Kidney epithelial cell (primary cell): ENCODE results near the gene KDM4F. TPM values are rescaled to one million over a fixed set of nuclear protein-coding genes. Genes with fewer than 3 reads are reported as not detected.
A peak's percentile ranks its signal among the peaks of the same experiment; 100 is the strongest.

Source experiments
- DNase-seq: peaks from one replicate; pipeline ENCODE4 v3.0.0-alpha.2; 2010; ENCODE audit warnings: low read depth
- H3K27me3 ChIP-seq: 2 replicates; pipeline ENCODE4 v1.6.0; 2011; ENCODE audit warnings: low read length; ENCODE audit not compliant: control insufficient read depth, insufficient read depth
- H3K36me3 ChIP-seq: 2 replicates; pipeline ENCODE4 v1.5.1; 2011; ENCODE audit warnings: low read length; ENCODE audit not compliant: control insufficient read depth, insufficient read depth
- H3K4me3 ChIP-seq: 2 replicates; pipeline ENCODE4 v1.5.1; 2011; ENCODE audit warnings: low read depth, mild to moderate bottlenecking, control low read depth, low read length
- total RNA-seq: library from RNA; depleted of rRNA; stranded (reverse); fragments of >200 nt; gene quantifications from 2 replicates; pipeline ENCODE4 v1.2.3, GENCODE V29; 2015
- TF ChIP-seq, protein P1 (sequence below): IDR thresholded peaks from 2 replicates; pipeline ENCODE4 v1.5.1; 2011; ENCODE audit warnings: mild to moderate bottlenecking, moderate library complexity, low read length, control low read depth, inconsistent platforms; ENCODE audit not compliant: insufficient read depth, poor library complexity, severe bottlenecking

KDM4F gene
- total RNA-seq, 1 donor from 2014 or later: not detected

DNA sequence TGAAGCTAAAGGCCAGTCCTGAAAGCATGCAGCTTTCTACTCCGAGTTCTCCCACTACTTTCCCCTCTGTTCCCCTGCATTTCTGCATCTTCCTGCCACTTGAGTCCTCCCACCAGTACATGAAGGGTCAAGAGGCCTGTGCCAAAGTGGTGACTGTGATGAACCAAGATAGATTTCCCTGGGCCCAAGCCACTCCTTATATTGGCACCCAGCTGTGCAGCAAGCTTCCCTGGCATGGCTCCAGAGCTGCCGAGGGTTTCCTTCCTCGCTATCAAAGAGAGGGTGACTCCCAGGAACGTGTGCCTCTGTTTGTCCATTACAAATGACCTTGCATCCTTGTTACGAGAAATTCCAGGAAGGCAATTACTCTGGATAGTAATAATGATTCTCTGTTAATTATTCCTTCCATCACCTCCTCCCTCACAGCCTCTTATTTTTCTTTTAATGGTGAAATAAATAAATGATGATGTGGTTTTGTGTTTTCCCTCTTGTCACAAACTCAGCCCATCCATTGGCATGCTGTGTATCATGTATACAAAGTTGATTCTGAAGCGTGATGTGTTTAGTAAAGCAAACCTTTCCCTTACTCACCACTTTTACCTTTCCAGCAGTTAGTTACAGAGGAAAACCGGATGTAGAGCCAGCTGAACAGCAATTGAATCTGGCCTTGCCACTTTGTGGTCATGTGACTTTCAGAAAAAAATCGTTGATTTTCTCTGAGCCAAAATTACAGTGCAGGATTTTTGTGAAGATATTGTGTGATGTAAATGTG, 25.8 kb downstream of the KDM4F start:
- Histone ChIP-seq H3K36me3 (no peaks in the 10 kb centered on the region), H3K4me3 (no peak overlapping the region), H3K27me3 (no peaks in the 10 kb centered on the region)
- DNase-seq: no peak
- TF ChIP-seq, protein P1, sequence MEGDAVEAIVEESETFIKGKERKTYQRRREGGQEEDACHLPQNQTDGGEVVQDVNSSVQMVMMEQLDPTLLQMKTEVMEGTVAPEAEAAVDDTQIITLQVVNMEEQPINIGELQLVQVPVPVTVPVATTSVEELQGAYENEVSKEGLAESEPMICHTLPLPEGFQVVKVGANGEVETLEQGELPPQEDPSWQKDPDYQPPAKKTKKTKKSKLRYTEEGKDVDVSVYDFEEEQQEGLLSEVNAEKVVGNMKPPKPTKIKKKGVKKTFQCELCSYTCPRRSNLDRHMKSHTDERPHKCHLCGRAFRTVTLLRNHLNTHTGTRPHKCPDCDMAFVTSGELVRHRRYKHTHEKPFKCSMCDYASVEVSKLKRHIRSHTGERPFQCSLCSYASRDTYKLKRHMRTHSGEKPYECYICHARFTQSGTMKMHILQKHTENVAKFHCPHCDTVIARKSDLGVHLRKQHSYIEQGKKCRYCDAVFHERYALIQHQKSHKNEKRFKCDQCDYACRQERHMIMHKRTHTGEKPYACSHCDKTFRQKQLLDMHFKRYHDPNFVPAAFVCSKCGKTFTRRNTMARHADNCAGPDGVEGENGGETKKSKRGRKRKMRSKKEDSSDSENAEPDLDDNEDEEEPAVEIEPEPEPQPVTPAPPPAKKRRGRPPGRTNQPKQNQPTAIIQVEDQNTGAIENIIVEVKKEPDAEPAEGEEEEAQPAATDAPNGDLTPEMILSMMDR: no peak

DNA sequence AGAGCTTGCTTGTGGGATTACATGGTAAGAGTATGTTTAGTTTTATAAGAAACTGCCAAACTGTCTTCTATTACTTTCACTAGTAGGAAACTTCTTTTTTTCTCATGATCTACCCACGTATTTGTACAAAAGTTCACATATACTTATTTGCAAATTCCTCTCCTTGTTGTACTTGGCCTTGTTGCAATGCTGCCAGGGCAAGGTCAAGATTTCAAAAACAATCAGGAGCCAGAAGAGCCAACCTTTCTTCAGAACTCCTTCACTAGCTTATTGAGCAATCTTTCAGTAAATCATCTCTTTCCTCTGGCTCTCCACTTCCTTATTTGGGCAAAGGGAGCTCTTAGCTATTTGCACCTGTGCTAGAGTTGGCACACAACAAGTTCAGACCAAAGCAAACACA, 27.2 kb downstream of the KDM4F start:
- H3K36me3 ChIP-seq: no peaks in the 10 kb centered on the region
- no peak overlapping the region for H3K4me3 ChIP-seq
- TF ChIP-seq, protein P1: no peak
- H3K27me3 ChIP-seq: no peaks in the 10 kb centered on the region
- DNase-seq: peak; percentile 83

DNA sequence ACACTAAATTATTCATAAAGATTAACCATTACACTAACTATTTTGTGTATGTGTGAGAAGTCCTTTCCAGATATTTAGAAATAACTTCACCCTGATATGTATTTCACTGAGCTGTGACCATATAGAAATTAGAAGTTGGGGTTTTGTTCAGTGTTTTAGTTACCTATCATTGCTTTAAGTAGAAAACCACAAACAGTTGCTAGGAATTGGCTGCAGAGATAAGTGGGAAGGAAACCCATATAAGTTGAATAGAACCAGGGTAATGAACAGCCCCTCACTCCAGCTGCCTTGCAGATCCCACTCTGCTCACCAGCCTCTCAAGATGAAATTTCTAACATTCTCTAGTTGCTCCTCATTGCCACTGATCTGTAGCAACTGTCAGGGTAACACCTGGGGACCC, 27.8 kb downstream of the KDM4F start:
- TF ChIP-seq, protein P1: no peak
- Histone ChIP-seq H3K4me3 (no peak overlapping the region), H3K27me3 (no peaks in the 10 kb centered on the region), H3K36me3 (no peaks in the 10 kb centered on the region)
- DNase-seq: no peak

DNA sequence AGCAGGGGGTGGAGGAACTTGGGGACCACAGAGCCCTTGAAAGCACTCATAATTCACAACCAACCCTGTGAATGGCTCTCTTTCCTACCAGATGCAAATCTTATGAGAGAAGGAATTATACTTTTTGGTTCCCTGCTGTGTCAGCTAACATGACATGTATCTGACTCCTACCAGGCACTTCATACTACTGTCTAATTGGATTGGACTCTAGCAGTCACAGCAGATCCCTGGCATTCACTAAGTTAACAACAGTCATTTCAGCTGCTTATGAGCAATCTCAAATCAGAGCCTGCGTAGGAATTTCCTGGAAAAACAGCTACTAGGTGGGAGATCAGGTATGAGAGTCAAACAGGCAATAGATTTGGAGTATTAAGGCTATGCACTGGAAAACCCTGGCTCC, 29.3 kb downstream of the KDM4F start:
- H3K4me3 ChIP-seq: no peak overlapping the region
- TF ChIP-seq, protein P1: no peak
- H3K36me3 ChIP-seq: no peaks in the 10 kb centered on the region
- no peak for DNase-seq
- no peaks in the 10 kb centered on the region for H3K27me3 ChIP-seq

DNA sequence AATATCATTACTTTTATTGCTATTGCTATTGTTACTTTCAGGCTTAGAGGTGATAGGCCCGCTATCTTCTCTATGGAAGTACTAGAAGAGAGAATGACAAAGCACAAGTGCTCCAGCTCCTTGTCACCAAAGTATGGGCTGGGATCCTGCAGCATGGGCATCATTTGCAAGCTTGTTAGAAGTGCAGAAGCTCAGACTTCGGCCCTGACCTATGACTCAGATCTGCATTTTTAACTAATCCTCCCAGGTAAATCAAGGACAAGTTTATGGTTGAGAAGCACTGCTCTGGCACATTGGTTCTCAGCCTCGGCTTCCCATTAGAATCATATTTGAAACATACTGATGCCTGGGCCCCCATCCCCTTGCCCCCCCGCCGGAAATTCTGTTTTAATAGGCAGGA, 31.8 kb downstream of the KDM4F start:
- Histone ChIP-seq H3K36me3 (no peaks in the 10 kb centered on the region), H3K4me3 (no peak overlapping the region), H3K27me3 (no peaks in the 10 kb centered on the region)
- TF ChIP-seq, protein P1: no peak
- DNase-seq: no peak

DNA sequence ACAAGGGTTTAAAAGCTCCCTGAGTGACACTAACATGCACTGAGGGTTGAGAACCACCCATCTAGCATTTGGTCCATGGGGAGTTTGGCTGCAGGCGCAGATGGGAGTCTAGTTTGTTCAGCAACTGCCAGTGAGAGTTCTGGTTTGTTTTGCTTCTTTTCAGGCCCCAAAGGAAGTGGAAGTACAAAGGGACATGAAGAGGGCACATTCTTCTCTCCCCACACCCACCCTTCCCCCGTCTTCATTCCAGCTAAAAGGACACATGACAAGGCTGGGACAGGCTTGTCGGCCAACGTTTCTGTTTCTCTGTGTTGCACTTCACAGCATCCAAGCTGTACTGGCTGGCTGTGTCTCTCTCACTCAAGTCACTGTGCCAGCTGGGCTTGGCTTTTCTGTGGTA, 32.2 kb downstream of the KDM4F start:
- Histone ChIP-seq H3K36me3 (no peaks in the 10 kb centered on the region), H3K4me3 (no peak overlapping the region), H3K27me3 (no peaks in the 10 kb centered on the region)
- TF ChIP-seq, protein P1: no peak
- DNase-seq: no peak
